ENCODE measurements around the gene THOC6. TPM values are rescaled to one million over a fixed set of nuclear protein-coding genes. Genes with fewer than 3 reads are reported as not detected.

THOC6 gene
- total RNA-seq, 8 experiments from 2014 or later: 6.8 to 32.1 (median 14.0) TPM

DNA sequence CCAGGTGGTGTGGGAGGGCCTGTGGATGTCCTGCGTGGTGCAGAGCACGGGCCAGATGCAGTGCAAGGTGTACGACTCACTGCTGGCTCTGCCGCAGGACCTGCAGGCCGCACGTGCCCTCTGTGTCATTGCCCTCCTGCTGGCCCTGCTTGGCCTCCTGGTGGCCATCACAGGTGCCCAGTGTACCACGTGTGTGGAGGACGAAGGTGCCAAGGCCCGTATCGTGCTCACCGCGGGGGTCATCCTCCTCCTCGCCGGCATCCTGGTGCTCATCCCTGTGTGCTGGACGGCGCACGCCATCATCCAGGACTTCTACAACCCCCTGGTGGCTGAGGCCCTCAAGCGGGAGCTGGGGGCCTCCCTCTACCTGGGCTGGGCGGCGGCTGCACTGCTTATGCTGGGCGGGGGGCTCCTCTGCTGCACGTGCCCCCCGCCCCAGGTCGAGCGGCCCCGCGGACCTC lies 10.3 kb upstream of the THOC6 start:
- Histone ChIP-seq H3K4me1 (replicated peaks in 1 of 2) (peaks cover 8 to 29% of the 10 kb centered on the region in 2 donors), H3K4me3 (no peak overlapping the region), H3K27ac (no peak overlapping the region)
- WGBS, 10 experiments: 80 to 95% methylated on average over 2 to 4 of the region's 27 CpGs; no CpG with 5 or more reads in 8 of the 10 experiments
- in situ Hi-C loops (cut with MboI; ENCODE audit: low pct_unique_long_range_greater_than_20kb in 2 of 9, low sequenced_read_pairs in 9 of 9, unreplicated experiment in 9 of 9): no loop called here
- peak in 4 of 8 experiments; percentile 1 to 3 (median 2) for ATAC-seq (replicated peaks in 6 of 8)

GRCh38 chr16:3013998-3014690 lies 9.7 kb upstream of the THOC6 start:
- 60 to 87% (median 68%) methylated on average over 3 to 5 of the region's 12 CpGs; no CpG with 5 or more reads in 7 of the 10 experiments for WGBS, 10 experiments
- no peak for ATAC-seq (replicated peaks in 6 of 8)
- in situ Hi-C loops (cut with MboI; ENCODE audit: low pct_unique_long_range_greater_than_20kb in 2 of 9, low sequenced_read_pairs in 9 of 9, unreplicated experiment in 9 of 9): no loop called here
- Histone ChIP-seq H3K4me1 (replicated peaks in 1 of 2) (peaks cover 5 to 26% of the 10 kb centered on the region in 2 donors), H3K4me3 (no peak overlapping the region), H3K27ac (no peak overlapping the region)

DNA sequence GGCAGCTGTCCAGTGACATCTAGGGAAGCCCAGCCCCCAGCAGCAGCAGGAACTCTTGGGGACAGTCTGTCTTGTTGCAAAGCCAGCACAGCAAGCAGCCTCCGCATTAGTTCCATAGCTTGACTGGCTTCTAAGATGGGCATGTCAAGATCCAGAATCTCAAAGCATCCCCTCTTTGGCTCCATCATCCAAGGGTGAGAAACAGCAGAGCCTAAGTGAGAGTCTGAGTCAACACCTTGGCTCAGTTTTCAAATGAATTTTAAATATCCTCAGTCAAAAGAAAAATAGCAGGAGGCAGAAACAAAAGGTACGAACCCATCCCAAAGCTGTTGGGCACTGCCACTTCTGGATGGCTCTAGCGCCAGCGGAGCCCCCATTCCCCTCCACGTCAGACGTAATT lies 8.9 kb upstream of the THOC6 start:
- ATAC-seq (replicated peaks in 6 of 8): no peak
- Histone ChIP-seq H3K27ac (no peak overlapping the region), H3K4me1 (replicated peaks in 1 of 2) (peaks cover 4 to 20% of the 10 kb centered on the region in 2 donors), H3K4me3 (no peak overlapping the region)
- 83 to 100% (median 98%) methylated on average over 1 to 5 of the region's 6 CpGs; no CpG with 5 or more reads in 3 of the 10 experiments for WGBS, 10 experiments
- in situ Hi-C loops (cut with MboI; ENCODE audit: low pct_unique_long_range_greater_than_20kb in 2 of 9, low sequenced_read_pairs in 9 of 9, unreplicated experiment in 9 of 9): no loop called here

DNA sequence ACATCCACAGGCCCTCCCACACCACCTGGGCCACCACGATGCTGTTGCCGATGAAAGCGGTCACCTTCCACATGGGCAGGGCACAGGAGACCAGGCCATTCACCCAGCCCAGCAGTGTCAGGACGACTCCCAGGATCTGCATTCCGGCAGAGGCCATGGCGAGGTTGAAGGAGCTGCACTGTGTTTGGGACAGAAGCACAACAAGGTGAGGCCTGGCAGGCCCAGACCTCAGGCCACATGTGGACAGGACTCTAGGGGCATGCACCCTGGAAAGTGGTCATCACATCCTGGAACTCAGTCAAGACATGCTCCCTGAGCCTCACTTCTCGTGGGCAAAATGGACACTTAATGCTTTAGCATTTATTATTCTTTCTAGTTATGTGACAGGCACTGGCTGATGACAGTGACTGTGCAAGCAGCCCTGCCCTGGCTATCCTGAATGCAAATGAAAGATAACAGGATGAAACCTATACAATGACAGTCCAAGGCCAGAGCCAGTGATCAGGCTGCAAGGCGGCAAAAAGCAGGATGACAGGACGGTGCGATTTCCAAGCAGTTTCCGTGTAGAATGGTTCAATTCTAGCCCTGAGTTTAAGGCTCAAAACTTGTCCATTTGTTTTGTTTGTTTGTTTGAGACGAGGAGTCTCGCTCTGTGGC lies 7.8 kb upstream of the THOC6 start:
- in situ Hi-C loops (cut with MboI; ENCODE audit: low pct_unique_long_range_greater_than_20kb in 2 of 9, low sequenced_read_pairs in 9 of 9, unreplicated experiment in 9 of 9): no loop called here
- ATAC-seq (replicated peaks in 6 of 8): no peak
- no peak overlapping the region for H3K27ac ChIP-seq
- H3K4me3 ChIP-seq: no peak overlapping the region
- 70 to 92% (median 82%) methylated on average over 2 to 8 of the region's 13 CpGs; no CpG with 5 or more reads in 3 of the 10 experiments for WGBS, 10 experiments
- peaks cover 10 to 18% of the 10 kb centered on the region in 2 donors for H3K4me1 ChIP-seq (replicated peaks in 1 of 2)

GRCh38 chr16:3017344-3017743 lies 6.5 kb upstream of the THOC6 start:
- H3K4me3 ChIP-seq: peak overlapping the region in 2 of 5 donors; percentile 22 to 32
- H3K27ac ChIP-seq: no peak overlapping the region
- in situ Hi-C loops (cut with MboI; ENCODE audit: low pct_unique_long_range_greater_than_20kb in 2 of 9, low sequenced_read_pairs in 9 of 9, unreplicated experiment in 9 of 9): no loop called here
- no peak for ATAC-seq (replicated peaks in 6 of 8)
- 36 to 88% (median 63%) methylated on average over 2 to 6 of the region's 20 CpGs; no CpG with 5 or more reads in 7 of the 10 experiments for WGBS, 10 experiments
- H3K4me1 ChIP-seq (replicated peaks in 1 of 2): peaks cover 19 to 23% of the 10 kb centered on the region in 2 donors

GRCh38 chr16:3017794-3018506 lies 5.9 kb upstream of the THOC6 start, which contains the start of gene CLDN6:
Gene CLDN6 (minus strand): TSS chr16:3018183. CDS start chr16:3016021, 2,162 bp downstream.
- Histone ChIP-seq H3K4me1 (replicated peaks in 1 of 2) (peaks cover 19 to 29% of the 10 kb centered on the region in 2 donors), H3K27ac (no peak within 1 kb of the TSS), H3K4me3 (peak within 1 kb of the TSS in 3 of 5 donors; percentile 22 to 32 (median 23))
- in situ Hi-C loops (cut with MboI; ENCODE audit: low pct_unique_long_range_greater_than_20kb in 2 of 9, low sequenced_read_pairs in 9 of 9, unreplicated experiment in 9 of 9): no loop called here
- WGBS, 10 experiments: 5 to 33% (median 18%) methylated on average over 4 to 8 of the region's 52 CpGs; no CpG with 5 or more reads in 6 of the 10 experiments
- ATAC-seq (replicated peaks in 6 of 8): no peak

- Histone ChIP-seq H3K4me3 (peak overlapping the region; percentile 34 to 87 (median 44)), H3K4me1 (replicated peaks in 1 of 2) (peaks cover 21 to 32% of the 10 kb centered on the region in 2 donors), H3K27ac (no peak overlapping the region)
- ATAC-seq (replicated peaks in 6 of 8): no peak
- 7 to 100% (median 83%) methylated on average over 1 to 16 of the region's 40 CpGs; no CpG with 5 or more reads in 1 of the 10 experiments for WGBS, 10 experiments
- in situ Hi-C loops (cut with MboI; ENCODE audit: low pct_unique_long_range_greater_than_20kb in 2 of 9, low sequenced_read_pairs in 9 of 9, unreplicated experiment in 9 of 9): no loop called here
Measured at GRCh38 chr16:3019594-3020246, 4.1 kb upstream of the THOC6 start.

DNA sequence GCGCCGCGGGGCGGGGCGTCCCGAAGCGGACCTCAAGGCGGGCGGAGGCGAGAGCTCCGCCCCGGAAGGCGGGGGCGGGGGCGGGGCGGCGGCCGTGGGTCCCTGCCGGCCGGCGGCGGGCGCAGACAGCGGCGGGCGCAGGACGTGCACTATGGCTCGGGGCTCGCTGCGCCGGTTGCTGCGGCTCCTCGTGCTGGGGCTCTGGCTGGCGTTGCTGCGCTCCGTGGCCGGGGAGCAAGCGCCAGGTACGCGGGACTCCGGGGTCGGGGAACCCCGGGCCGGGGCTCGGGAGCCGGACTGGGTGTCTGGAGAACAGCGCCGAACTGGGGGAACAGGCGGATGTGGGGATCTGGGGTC lies 3.6 kb upstream of the THOC6 start, which contains the start of gene TNFRSF12A:
TSS of gene TNFRSF12A (plus strand) at position 122 of the 357 bp plus-strand sequence. CDS start at position 152, 30 bp downstream.
- WGBS, 10 experiments: no CpG with 5 or more reads among the region's 49 CpGs

GRCh38 chr16:3020604-3021448 lies 3.0 kb upstream of the THOC6 start:
- in situ Hi-C loops (cut with MboI; ENCODE audit: low pct_unique_long_range_greater_than_20kb in 2 of 9, low sequenced_read_pairs in 9 of 9, unreplicated experiment in 9 of 9): no loop called here
- H3K27ac ChIP-seq: peak overlapping the region; percentile 29 to 30
- 0 to 5% methylated on average over 4 to 6 of the region's 57 CpGs; no CpG with 5 or more reads in 8 of the 10 experiments for WGBS, 10 experiments
- H3K4me3 ChIP-seq: peak overlapping the region; percentile 34 to 87 (median 44)
- peak; percentile 2 to 49 (median 38) for ATAC-seq (replicated peaks in 6 of 8)
- H3K4me1 ChIP-seq (replicated peaks in 1 of 2): peaks cover 21 to 32% of the 10 kb centered on the region in 2 donors

More for the DNA sequence above, 3.6 kb upstream of the THOC6 start, which contains the start of gene TNFRSF12A:
- ATAC-seq (replicated peaks in 6 of 8): peak; percentile 8 to 42 (median 22)
- in situ Hi-C loops (cut with MboI; ENCODE audit: low pct_unique_long_range_greater_than_20kb in 2 of 9, low sequenced_read_pairs in 9 of 9, unreplicated experiment in 9 of 9): no loop called here
- peak within 1 kb of the TSS; percentile 29 to 30 for H3K27ac ChIP-seq
- peak within 1 kb of the TSS; percentile 34 to 87 (median 44) for H3K4me3 ChIP-seq
- H3K4me1 ChIP-seq (replicated peaks in 1 of 2): peaks cover 21 to 32% of the 10 kb centered on the region in 2 donors

- ATAC-seq (replicated peaks in 6 of 8): peak; percentile 13 to 34 (median 25)
- 0 to 17% (median 0%) methylated on average over 1 to 4 of the region's 25 CpGs; no CpG with 5 or more reads in 7 of the 10 experiments for WGBS, 10 experiments
- Histone ChIP-seq H3K4me1 (replicated peaks in 1 of 2) (peaks cover 21 to 32% of the 10 kb centered on the region in 2 donors), H3K4me3 (peak overlapping the region; percentile 34 to 87 (median 44)), H3K27ac (peak overlapping the region; percentile 29 to 30)
- in situ Hi-C loops (cut with MboI; ENCODE audit: low pct_unique_long_range_greater_than_20kb in 2 of 9, low sequenced_read_pairs in 9 of 9, unreplicated experiment in 9 of 9): no loop called here
Measured at GRCh38 chr16:3021449-3022207, 2.2 kb upstream of the THOC6 start.

DNA sequence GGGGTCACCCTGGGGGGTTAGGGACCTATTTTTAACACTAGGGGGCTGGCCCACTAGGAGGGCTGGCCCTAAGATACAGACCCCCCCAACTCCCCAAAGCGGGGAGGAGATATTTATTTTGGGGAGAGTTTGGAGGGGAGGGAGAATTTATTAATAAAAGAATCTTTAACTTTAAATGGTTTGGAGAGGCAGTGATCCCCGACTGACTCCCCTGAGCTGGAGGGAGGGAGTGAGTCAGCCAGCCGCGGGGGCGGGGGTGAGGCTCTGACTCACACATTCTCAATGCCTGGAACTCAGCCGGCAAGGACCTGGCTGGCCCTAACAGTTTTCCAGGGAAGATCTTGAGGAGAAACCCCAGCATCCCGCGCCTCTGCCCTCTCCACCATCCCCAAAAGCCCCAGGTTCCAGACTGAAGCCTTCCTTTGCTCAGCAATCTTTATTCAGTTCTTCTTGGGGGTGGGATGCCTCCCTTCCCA lies 1.6 kb upstream of the THOC6 start:
- Histone ChIP-seq H3K4me1 (replicated peaks in 1 of 2) (peaks cover 21 to 32% of the 10 kb centered on the region in 2 donors), H3K4me3 (peak overlapping the region in 3 of 5 donors; percentile 66 to 87 (median 70)), H3K27ac (peak overlapping the region; percentile 21 to 29)
- 0 to 35% (median 0%) methylated on average over 1 to 2 of the region's 8 CpGs; no CpG with 5 or more reads in 5 of the 10 experiments for WGBS, 10 experiments
- peak; percentile 13 to 43 (median 26) for ATAC-seq (replicated peaks in 6 of 8)
- in situ Hi-C loops (cut with MboI; ENCODE audit: low pct_unique_long_range_greater_than_20kb in 2 of 9, low sequenced_read_pairs in 9 of 9, unreplicated experiment in 9 of 9): no loop called here
